Sciatic nerve (tissue), 2 donors: ENCODE measurements around the gene MME. TPM values are rescaled to one million over a fixed set of nuclear protein-coding genes. Genes with fewer than 3 reads are reported as not detected.
"Not testable (repeated sequence)": the region's sequence is repeated elsewhere in the genome, so short reads cannot be mapped to it uniquely, and the experiment has no call there.

Experiments used
- ATAC-seq: fragments of 200-7000 bp; cut with Tn5 transposase; one replicate; pipeline ENCODE4 v1.9.1; 2020; ENCODE audit warnings: mild to moderate bottlenecking, moderate library complexity
- DNase-seq: peaks from one replicate; pipeline ENCODE4 v3.0.0-alpha.2; 2020; ENCODE audit warnings: low spot score
- intact Hi-C: fragments of 100-400 bp; cut with DNase I; formaldehyde crosslinking; loops from one replicate; pipeline ENCODE4 v1.14.2; 2022
- total RNA-seq: library from RNA; stranded (reverse); fragmentation: NEBNext Ultra II Directional; extraction: Animal tissue kit (Norgen Biotek cat#: 25700); gene quantifications from one replicate; pipeline ENCODE4 v1.2.1, GENCODE V29; 2021
- donor health status: DM: no; HTN: no; CAD: no.
- donor health status: DM: no; HTN: no; CAD: no.

The MME gene
- total RNA-seq, 1 donor from 2014 or later, result 296 TPM

DNA sequence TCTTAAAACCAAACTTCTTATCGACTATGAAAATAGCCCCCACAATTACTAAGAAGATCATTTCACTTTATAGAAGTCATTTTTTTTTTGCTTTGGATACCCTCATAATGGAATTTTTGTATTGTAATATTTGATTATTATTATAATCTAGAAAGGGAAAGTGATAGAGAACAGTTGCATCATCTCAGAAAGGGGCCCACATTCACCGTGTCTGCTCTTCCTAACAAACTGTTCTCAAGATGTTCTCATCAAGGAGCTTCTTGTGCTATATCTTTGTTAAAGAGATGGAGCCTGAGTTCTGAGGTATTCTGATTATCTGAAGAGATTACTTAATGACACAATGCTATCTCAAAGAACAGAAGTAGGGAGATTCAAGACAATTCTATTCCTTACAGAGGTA, 49.3 kb downstream of the MME start:
- ATAC-seq (no peak), DNase-seq (no peak)
- intact Hi-C loops, result no loop called here

DNA sequence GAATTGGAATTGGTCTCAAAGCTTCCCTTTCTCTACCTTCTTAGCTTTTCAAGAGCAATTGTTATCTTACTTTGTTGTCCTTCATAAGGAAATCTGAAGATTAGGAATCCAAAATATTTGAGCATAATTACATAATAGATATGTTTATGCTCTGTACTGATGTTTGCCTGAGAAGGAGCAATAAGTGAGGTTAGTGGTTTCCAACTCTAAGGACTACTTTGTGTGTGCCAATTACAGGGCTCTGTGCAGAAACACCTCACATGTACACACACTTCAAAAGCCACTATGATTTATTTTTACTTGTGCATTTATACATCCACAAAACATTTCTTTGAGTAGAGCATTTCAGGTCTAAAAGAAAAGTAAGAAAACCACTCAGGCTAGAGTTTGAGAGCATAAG, 49.9 kb downstream of the MME start:
- intact Hi-C loops, result no loop called here
- DNase-seq (no peak), ATAC-seq (no peak)

DNA sequence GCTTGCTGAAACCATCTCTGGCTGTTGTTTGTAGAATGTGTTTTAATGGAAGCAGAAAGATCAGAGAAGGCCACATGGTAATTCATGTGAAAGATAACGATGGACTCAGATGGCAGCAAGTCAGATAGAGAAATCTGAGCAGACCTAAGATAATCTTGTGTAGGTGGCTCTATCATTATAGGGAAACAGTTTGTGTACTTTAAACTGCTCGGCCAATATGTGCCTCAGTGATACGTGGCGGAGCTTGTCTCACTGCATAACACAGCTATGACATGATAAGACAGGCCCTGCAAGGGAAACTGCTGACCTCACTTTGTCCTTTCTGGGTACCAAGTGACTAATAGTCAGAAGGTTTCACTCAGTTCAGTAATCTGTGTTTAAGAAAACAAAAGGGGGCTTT, 51.0 kb downstream of the MME start:
- ATAC-seq, result no peak
- intact Hi-C loops, result no loop called here
- no peak for DNase-seq

DNA sequence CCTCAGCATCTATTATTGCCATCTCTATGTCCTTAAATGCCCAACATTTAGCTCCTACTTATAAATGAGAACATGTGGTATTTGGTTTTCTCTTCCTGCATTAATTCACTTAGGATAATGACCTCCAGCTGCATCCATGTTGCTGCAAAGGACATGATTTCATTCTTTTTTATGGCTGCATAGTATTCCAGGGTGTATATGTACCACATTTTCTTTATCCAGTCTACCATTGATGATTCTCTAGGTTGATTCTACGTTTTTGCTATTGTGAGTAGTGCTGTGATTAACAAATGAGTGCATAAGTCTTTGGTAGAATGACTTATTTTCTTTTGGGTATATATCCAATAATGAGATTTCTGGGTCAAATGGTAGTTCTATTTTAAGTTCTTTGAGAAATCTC, 54.2 kb downstream of the MME start:
- ATAC-seq, intact Hi-C loops, DNase-seq: not testable (repeated sequence)

DNA sequence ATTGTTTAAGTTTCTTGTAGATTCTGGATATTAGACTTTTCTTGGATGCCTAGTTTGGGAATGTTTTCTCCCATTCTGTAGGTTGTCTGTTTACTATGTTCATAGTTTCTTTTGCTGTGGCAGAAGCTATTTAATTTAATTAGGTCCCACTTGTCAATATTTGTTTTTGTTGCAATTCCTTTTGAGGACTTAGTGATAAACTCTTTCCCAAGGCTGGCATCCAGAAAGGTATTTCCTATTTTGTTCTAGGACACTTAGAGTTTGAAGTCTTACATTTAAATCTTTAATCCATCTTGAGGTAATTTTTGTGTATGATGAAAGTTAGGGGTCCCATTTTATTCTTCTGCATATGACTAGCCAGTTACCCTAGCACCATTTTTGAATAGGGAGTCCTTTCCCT, 54.9 kb downstream of the MME start:
- ATAC-seq, result no peak
- intact Hi-C loops, result no loop called here
- DNase-seq, result no peak

DNA sequence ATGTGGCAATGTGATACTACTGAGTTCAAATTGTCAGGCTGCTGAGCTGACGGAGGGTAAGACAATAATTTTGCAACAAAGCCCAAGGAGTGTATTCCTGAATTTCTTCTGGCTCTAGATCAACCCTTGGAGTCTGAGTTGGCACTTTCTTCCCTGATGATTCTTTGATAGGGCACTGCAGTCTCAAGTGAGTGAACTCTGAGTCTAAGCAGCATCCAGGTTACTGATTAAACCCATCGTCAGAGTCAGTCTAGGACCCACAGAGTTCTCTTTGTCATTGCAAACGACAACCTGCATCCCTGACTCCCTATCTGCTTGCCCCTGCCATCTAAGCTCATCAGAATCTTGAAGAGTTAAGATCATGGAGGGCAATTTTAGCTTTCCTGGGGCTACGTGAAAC, 58.6 kb downstream of the MME start:
- intact Hi-C loops, result no loop called here
- DNase-seq (no peak), ATAC-seq (no peak)

DNA sequence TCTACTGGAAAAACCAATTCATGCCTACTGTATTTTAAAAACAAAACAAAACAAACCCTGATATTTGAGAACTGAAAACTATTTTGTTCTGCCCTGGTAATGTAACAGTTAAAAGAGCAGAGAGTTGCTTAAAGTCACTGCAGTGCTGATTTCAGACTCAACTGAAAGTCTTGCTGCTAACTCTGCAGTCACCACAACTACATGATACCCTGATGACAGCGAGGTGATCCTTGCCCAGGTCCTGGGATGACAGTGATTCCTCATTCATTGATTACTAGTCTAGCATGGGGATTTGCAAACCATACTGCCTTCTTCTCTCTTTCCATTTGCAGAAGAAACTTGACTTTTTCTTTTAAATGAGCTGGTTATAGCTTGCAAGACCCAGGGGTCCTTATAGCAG, 67.5 kb downstream of the MME start:
- intact Hi-C loops, result no loop called here
- DNase-seq, result no peak
- ATAC-seq, result no peak

DNA sequence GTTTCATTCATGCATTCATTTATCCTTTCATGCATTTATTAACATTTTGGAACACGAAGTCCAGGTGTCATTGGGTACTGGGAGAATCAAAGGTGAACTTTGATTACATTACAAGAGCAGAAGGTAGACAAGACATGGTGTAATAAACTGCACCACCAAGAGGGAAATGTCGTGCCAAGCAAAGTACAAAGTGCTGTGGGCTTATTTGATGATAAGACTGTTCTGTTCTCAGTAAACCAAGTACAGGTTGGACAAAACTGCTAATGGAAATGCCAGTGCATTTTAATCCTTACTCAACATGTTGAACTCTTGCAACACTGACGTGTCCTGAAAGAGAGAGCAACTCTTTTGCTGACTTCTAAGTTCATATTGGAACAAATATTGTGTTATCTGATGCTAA, 69.4 kb downstream of the MME start:
- intact Hi-C loops, result no loop called here
- no peak for ATAC-seq
- no peak for DNase-seq

DNA sequence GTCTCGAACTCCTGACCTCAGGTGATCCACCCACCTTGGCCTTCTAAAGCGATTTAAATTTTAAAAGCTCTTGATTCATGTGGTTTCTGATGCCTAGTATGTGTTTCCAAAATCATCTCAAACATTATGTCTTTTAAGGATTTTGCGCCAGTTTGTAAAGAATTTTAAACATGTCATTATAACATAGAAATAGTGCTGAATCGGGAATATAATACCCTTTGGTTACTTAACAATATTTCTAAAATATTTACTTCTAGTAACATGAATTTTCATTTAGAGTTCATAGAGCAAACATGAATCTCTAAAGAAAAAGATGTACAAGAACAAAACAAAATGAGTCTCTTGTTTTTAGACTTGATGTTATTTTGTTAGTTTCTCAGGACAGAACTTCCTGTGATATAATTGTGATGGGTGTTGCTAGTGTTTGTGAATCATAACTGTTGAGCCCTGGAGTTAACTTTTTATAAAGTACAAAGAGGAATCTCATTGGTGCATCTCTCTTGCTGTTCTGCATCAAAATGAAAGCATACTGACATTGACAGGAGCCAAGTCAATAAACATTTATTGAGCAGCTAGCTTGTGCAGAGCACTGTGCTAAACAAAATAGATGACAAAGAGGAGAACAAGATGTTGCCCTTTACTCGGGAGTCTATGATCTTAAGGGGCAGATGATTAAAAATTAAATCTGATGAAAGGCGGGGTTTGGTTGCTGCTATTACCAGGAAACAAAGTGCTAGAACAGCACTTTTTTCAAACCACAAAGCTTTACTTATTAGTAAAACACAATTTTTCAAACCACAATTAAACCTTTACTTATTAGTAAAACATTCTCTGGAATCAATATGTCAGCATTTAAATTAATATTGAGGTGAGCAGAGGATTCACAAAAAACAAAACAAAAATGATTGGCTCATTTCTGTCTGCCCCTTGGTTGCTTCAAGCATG, 73.4 kb downstream of the MME start:
- DNase-seq, result no peak
- intact Hi-C loops, result no loop called here
- no peak for ATAC-seq

DNA sequence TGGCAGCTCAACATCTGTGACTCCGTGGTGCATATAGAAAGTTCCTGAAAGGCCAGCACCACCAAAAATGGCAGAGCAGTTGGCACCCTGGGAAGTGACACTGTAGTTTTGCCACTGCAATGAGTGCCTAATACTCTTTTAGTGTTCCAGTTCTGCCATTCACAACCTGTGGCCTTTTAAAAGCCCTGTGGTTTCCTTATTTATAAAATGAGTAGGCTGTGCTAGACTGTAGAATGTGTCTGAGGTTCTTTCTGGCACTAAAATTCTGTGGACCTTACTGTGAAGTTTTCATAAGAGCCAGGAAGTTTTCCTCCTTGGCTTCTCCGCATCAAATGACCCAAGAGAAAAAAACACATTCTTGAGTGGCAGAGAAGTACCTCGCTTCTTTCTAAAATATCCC, 74.1 kb downstream of the MME start:
- no peak for DNase-seq
- ATAC-seq, result peak; percentile 26
- intact Hi-C loops, result no loop called here

DNA sequence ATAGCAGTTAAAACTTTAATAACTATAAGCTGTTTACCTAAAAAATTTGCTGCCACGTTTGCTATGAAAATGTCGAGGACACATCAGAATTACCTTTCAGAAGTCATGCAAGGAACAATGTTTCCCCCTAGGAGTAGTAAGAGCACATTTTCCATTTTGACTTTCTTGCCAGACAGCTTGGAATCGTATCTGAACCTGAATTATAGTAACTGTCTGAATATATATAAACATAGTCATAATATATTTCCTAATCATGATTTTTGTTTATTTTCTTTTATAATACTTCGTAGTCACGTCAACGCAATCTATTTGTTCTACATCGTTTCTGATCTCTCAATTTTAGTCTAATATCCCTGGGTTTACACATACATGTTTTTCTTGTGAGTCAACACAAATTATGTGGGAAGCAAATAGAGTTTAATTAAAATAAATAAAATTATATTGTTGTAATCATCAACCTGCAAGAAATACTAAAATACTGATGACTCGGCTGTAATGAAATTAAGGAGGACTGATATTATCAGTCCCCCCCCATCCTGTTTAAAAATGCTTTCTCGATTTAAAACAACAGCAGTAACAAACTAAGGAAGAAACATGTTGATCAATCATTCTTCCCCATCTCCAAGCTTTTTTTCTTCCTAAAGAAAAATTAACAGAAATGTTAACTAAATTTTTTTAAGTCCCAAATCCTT, 78.4 kb downstream of the MME start:
- ATAC-seq (no peak), DNase-seq (no peak)
- intact Hi-C loops, result no loop called here

DNA sequence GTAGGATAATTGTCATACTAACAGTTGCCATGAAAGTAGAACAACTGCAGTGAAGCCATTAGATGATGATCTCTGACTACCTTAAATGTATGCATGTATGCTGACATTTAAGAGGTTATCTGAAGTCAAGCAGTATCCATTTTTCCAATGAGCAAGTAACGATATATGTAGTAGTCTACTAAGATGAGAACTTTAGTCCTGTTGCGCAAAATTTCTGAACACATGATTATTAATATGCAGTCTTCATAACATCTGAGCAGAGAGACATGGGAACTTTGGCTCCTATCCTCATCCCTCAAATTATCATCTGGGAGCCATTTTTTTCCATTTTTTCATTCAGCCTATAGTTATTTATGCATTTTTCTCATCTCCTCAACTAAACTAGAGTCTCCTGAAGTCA, 79.2 kb downstream of the MME start:
- intact Hi-C loops, result no loop called here
- no peak for DNase-seq
- ATAC-seq, result no peak

DNA sequence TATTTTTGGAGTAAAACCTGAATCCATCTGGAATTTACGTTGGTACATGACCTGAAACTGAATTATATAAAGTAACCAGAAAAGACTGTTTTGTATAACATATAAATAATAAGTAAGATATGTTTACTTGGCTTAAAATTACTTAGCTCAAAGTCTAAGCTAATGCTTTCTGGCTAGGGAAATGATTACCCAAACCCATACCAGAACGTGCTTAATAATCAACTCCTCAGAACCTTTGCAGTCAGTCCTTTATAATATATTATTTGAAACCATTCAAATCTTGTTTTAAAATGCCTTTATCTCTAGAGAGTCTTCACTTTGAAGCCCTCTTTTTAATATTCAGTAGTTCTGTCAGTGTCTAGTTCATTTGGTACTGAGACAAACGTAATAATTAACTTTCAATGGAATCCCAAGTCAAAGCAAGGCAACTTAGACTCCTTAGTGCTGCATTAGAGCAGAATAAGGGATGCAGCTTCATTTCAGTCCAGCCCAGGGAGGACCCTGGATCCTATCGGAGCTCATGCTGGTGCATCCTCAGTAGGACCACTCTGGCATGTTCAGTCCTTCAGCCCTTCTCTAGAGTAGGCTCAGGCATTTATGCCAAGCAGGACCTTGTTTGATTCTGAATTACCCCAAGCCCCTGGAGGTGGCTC, 81.6 kb downstream of the MME start:
- intact Hi-C loops, result no loop called here
- DNase-seq (no peak), ATAC-seq (no peak)

DNA sequence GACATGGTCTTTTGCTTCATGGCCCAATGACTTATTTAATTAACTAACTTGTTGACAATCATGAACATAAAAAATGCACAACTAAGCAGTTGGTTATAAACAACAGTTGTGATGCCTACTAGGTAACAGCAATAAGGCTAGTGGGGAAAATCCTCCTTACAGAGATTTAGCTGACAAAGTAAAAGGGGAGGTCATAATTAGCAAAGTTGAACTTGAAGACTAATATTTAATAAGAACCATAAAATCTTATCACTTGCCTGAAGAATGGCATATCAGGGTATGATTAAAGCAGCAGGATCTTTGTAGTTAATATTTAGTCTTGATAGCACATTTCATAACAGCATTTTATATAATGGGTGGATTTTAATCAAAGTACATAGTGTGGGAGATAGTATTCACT, 84.2 kb downstream of the MME start:
- intact Hi-C loops, result no loop called here
- DNase-seq, result no peak
- ATAC-seq, result no peak

DNA sequence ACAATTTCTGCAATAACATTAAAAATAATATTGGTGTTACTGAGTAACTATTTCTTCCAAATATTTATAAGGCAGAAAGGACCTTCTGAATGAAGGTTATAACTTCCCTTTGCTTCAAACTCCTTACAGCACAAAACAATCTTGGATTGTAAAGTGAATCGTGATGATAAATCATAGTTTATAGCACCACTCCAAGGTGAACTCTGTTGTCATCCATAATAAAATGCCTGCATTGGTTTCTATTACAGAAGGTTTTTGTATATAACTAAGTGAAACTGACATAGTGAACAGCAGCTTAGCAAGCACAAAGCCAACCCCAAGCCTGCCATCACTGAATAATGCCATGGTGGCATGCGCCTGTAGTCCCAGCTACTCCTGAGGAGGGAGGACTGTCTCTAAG, 86.3 kb downstream of the MME start:
- DNase-seq (no peak), ATAC-seq (no peak)
- intact Hi-C loops, result no loop called here

DNA sequence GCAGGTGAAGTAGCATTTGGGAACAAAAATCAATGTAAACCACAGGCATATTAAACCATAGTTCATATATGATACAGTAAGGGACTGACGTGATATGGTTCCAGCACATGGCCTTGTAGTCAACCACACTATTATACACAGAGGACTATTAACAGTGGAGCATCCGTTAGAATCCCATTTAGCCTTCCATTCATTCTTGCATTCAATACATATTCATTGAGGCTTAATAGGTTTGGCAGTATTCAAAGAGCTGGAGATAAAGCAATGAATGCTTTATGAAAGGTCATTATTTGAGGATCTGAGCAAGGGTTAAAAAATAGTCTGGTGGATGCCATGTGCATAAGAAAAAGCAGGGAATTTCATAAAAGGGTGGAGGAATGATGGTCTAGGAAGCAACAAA, 89.1 kb downstream of the MME start:
- ATAC-seq (no peak), DNase-seq (no peak)
- intact Hi-C loops, result no loop called here

DNA sequence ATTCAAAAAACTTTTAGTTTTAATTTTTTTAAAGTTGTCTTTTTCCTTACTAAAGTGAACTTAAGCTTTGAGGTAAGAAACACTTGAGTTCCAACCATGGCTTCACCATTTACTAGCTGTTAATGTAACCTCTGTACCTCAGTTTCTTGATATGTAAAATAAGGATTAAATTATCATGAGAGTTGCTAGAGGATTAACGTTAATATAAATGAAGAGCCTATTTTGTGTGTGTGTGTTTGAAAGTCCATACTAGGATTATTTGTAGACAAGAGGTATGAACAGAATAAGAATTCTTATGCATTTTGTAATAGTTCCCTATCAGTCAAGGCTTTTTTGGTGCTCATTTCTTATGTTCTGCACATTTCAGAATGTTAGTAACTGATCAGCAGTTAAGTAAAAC, 93.7 kb downstream of the MME start:
- no peak for ATAC-seq
- DNase-seq, result no peak
- intact Hi-C loops, result no loop called here

DNA sequence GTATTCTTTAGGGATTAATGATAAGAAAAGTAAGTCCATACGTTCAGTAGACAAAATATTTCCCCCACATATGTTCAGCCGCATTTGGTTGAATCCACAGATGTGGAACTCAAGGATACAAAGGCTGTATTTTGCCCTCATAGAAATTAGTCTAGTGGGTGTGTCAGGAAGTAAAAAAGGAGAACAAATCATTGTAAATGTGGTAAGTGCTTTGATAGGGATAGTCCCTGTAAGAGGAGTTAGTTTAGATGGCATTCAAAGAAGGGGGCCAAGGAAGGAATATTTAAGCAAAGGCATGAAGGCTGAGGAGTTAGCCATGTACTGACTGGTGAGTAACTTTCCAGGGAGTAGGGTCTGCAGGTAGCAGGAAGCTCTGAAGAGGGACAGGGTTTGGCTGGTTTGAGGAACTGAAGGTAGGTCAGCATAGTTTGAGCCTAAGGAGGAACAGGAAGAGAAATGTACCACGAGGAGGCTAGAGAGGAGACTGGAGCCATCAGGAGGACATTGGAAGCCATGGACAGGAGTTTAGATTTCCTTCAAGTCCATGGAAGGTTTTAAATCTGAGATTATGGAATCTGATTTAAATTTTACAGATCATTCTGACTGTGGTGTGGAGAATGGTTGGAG, 98.8 kb downstream of the MME start:
- no peak for DNase-seq
- ATAC-seq, result no peak
- intact Hi-C loops, result no loop called here

DNA sequence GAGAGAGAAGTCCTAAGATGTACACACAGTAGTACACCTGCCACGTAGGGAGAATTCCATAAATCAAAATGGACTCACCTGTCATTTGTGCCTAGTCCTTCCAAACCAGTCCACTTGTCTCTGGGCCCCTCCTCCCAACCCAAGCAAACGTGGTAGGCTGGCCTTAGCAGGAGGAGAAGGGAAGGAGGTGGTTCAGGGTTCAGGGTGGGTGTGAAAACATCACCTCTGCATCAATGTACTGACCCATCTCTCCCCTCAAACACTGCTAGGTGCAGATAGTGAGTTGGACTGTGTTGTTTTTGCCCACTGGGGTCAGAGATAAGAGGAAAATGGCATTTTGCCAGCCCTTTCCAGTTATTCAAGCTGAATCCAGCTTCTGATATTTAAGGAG, 99.3 kb downstream of the MME start:
- no peak for DNase-seq
- intact Hi-C loops, result no loop called here
- peak; percentile 26 for ATAC-seq
